ENCODE data around the gene VAMP2.

The VAMP2 gene

GRCh38 chr17:8155231-8155995 lies 7.3 kb downstream of the VAMP2 start:
- no peak for DNase-seq (ENCODE audit: low spot score)

- DNase-seq (ENCODE audit: low spot score) = no peak
Measured at GRCh38 chr17:8154608-8155155, 8.1 kb downstream of the VAMP2 start.

GRCh38 chr17:8153957-8154607 lies 8.7 kb downstream of the VAMP2 start:
- peak; percentile 90 for DNase-seq (ENCODE audit: low spot score)

DNA sequence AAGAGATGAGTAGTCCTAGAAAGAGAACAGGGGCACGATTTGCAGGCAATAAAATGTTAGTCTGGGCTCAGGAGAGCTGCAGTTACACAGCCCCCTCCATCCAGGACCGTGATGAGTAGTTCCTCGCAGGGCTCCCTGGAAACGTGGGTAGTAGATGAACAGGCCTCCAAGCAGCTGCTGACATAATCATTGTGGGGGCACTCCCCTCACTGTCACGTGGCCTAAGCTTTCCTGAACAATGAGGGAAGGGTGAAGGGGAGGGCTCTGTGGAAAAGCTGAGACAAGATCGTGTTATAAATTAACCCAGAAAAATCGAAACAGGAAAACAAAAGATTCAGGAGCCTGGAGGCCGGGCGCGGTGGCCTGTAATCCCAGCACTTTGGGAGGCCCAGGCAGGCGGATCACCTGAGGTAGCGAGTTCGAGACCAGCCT lies 9.2 kb downstream of the VAMP2 start:
- peak; percentile 79 for DNase-seq (ENCODE audit: low spot score)

DNA sequence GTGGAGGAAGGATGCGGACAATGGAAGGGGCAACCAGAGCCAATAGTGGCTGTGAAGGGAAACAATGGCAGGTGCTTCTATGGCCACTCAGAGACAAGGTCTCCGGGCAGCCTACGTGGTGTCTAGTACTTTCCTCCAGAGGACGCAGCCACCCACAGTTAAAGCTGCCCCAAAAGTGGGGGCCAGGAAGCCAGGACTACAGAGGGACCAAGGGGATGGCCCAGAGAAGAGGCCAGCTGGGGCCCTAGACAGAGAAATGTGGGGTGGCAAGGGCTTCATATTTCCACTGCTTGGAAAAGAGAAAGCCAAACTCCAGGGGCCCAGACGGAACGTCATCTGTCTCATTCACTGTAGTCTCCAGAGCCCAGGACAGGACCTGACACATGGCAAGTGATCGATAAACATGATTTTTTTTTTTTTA lies 9.7 kb downstream of the VAMP2 start:
- DNase-seq (ENCODE audit: low spot score) = no peak

- peak; percentile 95 for DNase-seq (ENCODE audit: low spot score)
Measured at GRCh38 chr17:8152112-8152775, 10.5 kb downstream of the VAMP2 start, which contains the start of gene PER1. PER1 (minus strand) TSS chr17:8152404; CDS start chr17:8150706, 1,698 bp downstream.

DNA sequence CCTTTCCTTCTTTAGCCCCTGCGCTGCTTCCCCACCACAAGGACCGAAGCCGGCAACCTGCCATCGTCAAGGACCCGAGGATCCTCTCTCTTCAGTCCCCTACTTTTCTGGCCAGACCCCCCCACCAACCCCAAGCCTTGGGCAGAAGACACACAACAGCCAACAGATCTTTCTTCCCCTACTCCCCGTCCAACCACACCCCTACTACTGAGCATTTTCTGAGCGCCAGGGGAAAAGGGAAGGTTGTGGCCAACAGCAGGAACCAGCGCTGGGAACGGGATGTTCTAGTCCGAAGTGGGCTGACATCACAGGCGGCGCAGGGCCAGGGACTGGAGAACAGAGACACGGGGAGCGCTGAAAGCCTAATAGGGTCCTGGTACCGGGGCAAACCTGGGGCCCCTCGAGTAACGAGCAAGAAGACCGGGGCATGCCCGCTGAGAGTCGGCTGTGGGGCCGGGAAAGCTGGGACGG lies 11.1 kb downstream of the VAMP2 start:
- DNase-seq (ENCODE audit: low spot score) = peak; percentile 43

GRCh38 chr17:8151120-8151640 lies 11.6 kb downstream of the VAMP2 start:
- DNase-seq (ENCODE audit: low spot score) = peak; percentile 90

DNA sequence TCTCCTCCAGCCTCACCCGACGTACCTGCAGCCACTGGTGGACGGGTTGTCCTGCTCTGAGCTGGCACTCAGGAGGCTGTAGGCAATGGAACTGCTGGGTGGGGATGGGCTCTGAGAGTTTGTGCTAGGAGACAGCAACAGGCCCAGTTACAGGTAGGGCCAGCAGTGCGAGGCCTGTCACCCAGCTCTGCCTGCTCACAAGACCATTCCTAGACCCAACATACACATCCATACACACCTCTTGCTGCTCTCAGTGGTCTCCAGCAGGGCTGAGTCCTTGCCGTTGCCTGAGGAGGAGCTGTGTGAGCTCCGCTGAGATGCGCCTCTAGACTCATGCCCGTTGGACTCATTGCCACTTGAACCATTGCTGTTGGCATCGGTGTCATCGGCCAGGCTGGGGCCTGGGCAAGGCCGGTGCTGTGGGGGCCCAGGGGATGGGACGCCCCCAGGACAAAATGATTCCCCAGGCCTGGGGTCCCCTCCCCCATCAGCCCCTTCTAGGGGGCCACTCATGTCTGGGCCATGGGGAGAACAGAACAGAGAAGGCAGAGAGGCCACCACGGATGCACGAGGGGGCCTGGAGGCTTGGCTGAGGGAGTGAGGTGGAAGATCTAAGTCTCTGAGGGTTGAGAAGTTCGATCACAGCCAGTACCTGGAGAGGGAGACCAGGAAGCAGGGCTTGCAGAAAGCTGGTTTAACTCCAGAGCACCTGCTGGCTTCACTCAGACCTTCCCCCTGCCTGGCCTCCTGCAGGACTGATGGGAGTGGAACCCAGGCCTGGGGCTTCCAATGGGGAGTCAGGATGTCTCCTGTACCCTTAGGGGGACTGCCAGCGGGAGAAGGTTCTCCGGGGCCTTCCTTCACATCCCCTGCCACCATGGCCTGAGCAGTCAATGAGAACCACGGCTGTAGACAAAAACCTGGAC lies 12.3 kb downstream of the VAMP2 start:
- DNase-seq (ENCODE audit: low spot score) = no peak

GRCh38 chr17:8149419-8150193 lies 13.1 kb downstream of the VAMP2 start:
- no peak for DNase-seq (ENCODE audit: low spot score)

- DNase-seq (ENCODE audit: low spot score) = no peak
Measured at GRCh38 chr17:8148560-8148959, 14.2 kb downstream of the VAMP2 start.

DNA sequence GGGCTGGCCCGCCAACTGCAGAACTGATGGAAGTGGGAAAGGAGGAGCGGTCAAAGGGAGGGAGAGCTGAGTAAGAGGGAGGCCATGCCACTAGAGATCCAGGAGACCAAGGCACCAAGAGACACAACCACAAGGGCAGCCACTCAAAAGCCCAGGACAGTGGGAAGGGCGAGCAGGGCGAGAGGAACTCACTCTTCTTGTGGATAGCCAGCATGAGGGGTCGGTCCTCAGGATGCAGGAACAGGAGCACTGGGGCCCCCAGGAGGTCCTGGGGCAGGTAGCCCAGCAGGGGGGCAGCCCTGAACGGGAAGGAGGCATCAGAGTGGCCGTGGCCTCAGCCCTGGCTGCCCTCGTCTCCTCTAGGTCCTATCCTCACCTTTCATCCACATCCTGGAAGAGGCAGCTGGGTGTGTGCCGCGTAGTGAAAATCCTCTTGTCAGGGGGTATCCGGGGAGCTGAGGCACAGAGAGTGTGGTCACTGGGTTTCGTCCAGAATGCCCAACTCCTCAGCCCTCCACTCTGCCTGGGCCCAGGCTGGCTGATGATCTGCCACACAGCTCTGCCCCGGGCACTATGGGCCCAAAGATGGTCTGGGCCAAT lies 14.8 kb downstream of the VAMP2 start:
- no peak for DNase-seq (ENCODE audit: low spot score)

DNA sequence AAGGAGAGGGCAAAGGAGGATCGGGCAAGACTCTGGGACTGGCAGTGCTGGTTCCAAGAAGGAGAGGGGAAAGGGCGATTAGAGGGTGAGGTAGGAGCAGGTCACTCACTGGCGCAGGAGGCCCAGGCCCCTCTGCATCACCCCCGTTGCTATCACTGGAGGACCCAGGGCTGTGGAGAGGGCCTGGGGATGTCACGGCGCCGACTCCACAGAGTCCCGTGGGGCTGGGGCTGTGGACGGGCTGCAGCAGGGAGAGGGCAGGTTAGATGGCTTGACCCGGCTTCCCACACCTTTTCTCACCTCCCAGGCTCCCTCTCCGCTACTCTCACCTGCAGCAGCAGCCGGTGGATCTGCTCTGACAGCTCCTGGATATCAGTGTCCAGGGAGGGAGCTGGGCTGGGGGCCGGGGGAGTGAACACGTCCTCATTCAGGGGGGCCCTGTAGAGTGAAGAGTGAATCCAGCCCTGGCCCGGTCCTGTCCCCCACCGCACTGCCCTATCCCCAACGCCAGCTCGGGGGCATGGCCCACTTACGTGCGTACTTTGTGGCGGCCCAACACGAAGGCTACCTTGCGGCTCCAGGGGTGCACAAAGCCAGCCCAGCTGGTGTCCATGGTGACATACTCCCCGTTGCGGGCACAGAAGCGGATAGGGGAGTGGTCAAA lies 15.5 kb downstream of the VAMP2 start:
- no peak for DNase-seq (ENCODE audit: low spot score)

GRCh38 chr17:8146381-8147140 lies 16.2 kb downstream of the VAMP2 start:
- no peak for DNase-seq (ENCODE audit: low spot score)

- no peak for DNase-seq (ENCODE audit: low spot score)
Measured at GRCh38 chr17:8145811-8146210, 16.9 kb downstream of the VAMP2 start.

GRCh38 chr17:8144401-8145231 lies 18.1 kb downstream of the VAMP2 start:
- no peak for DNase-seq (ENCODE audit: low spot score)

DNA sequence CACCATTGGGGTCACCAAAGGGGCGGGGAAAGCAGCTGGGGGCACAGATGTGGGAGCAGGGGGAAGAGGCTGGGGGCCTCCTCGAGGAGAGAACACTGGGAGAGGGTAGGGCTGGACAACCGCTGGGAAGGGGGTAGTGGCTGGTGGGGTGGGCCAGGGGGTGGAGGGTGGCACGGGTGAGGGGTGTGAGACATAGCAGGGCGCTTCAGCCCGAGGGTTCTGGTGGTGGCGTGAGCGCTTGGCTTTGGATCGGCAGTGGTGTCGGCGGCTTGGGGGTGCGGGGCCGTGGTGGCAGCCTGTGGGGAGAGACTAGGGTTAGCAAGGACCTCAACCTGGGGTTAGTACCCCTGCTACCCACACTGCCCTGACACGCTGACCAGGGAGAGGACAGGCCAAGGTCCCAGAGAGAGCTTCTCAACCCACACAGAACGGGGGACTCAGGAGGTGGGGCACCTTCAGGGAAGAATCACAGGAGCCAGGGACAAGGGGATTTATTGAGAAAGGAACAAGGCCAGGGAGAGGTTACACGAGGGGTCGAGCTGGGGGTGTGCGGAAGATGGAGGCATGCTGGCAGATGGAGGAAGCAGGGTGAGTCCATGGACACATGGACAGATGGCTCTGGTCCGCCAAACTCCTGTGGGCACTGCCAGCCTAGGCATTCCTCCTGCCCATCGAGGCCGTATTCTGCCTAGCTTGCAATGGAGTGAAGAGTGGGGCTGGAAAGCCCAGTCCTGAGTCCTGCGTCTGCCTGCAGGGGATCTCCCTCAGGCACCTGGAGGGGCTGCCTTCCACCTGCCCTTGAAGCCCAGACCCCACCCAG lies 19.0 kb downstream of the VAMP2 start:
- no peak for DNase-seq (ENCODE audit: low spot score)
